Airway epithelial cell (primary cell): ENCODE data around the gene ITM2B. TPM values are rescaled to one million over a fixed set of nuclear protein-coding genes. Genes with fewer than 3 reads are reported as not detected.

Experiments used
- total RNA-seq: library from RNA; depleted of rRNA; stranded (reverse); fragments of >200 nt; gene quantifications from 2 replicates; pipeline ENCODE4 v1.2.3, GENCODE V29; 2015

The ITM2B gene
- total RNA-seq, result 323 and 377 TPM in 2 replicates

GRCh38 chr13:48233046-48233888 lies at the start of gene ITM2B:
Gene ITM2B, plus strand, starts transcription at chr13:48233206. Its CDS starts 155 bp downstream, at chr13:48233361.

DNA sequence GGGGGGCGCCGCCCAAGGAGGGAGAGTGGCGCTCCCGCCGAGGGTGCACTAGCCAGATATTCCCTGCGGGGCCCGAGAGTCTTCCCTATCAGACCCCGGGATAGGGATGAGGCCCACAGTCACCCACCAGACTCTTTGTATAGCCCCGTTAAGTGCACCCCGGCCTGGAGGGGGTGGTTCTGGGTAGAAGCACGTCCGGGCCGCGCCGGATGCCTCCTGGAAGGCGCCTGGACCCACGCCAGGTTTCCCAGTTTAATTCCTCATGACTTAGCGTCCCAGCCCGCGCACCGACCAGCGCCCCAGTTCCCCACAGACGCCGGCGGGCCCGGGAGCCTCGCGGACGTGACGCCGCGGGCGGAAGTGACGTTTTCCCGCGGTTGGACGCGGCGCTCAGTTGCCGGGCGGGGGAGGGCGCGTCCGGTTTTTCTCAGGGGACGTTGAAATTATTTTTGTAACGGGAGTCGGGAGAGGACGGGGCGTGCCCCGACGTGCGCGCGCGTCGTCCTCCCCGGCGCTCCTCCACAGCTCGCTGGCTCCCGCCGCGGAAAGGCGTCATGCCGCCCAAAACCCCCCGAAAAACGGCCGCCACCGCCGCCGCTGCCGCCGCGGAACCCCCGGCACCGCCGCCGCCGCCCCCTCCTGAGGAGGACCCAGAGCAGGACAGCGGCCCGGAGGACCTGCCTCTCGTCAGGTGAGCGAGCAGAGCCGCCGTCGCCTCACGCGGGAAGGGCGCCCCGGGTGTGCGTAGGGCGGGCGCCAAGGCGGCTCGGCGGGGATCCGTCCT lies 70.5 kb downstream of the ITM2B start, which contains the start of gene RB1:
TSS of gene RB1 (plus strand) at position 393 of the 784 bp plus-strand sequence. CDS start at position 555, 162 bp downstream.

Other genes with a start within 250 kb of the ITM2B start
- gene SUCLA2, start 231.9 kb upstream of the ITM2B start, total RNA-seq, result 32.9 and 37.2 TPM in 2 replicates
- 26.6 and 29.7 TPM in 2 replicates for gene NUDT15, start 195.5 kb upstream of the ITM2B start, total RNA-seq
- gene MED4, start 138.1 kb upstream of the ITM2B start, total RNA-seq, result 17.2 and 30.1 TPM in 2 replicates
- 30.1 and 37.0 TPM in 2 replicates for gene RB1, start 70.5 kb downstream of the ITM2B start, total RNA-seq
- gene LPAR6, start 179.9 kb downstream of the ITM2B start, total RNA-seq, result 19.8 and 21.4 TPM in 2 replicates